Measurements from ENCODE around the gene PLXNA4. TPM values are rescaled to one million over a fixed set of nuclear protein-coding genes. Genes with fewer than 3 reads are reported as not detected.

Gene PLXNA4
- total and polyA plus RNA-seq, 9 of the 15 experiments (the other 6 are each of a cell fraction or from before 2014, with no cell fraction given) = under 0.01 to 0.09 TPM; not detected in 7

- TF ChIP-seq EHMT2 (IDR thresholded peaks at IDR 0.05) = no peak
- no peak for TF ChIP-seq NR2F6 (CRISPR knock-in tag; IDR thresholded peaks at IDR 0.05)
- no peak for TF ChIP-seq L3MBTL2 (IDR thresholded peaks at IDR 0.05)
- no peak for TF ChIP-seq BRD4 (IDR thresholded peaks at IDR 0.05)
These were observed 214.2 kb downstream of the PLXNA4 start (continued) for GRCh38 chr7:132362059-132362458.

DNA sequence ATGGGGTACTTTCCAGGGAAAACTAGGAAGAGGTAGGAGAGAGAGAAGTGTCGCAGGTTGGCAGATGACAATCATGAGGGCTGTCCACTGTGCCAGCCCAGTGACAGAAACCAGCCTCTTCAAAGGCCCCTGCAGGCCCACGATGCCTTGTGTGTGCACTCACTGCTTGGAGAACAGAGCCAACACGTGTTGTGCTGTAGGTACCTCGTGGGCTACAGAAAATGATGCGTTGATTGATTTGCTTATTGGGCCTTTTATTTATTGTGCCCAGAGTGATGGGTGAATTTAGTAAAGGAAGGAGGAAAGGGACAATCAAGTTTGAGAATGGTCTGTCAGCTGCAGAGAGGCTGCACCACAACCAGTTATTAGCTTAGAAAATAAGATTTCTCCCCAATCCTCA is 215.1 kb downstream of the PLXNA4 start:
- no peak for FAIRE-seq
- no TSS peak for BruUV-seq (replicated peaks)
- in situ Hi-C loops (cut with MboI) = no loop called here
- CTCF ChIA-PET (ENCODE audit: low intra/inter-chr PET ratio) = no interaction called here
- POLR2A ChIA-PET = no interaction called here
- H3K4me3 ChIP-seq = no peak overlapping the region
- ATAC-seq = no peak
- 0% methylated on average over 5 of the region's 5 CpGs for WGBS (ENCODE audit: insufficient coverage, low coverage, missing lambda C conversion rate)
- no peak for DNase-seq (ENCODE audit: extremely low read depth in 1 of 4, low spot score in 3 of 4)
- intact Hi-C loops (cut with micrococcal nuclease) = no loop called here
- no peaks in the 10 kb centered on the region for H3K4me1 ChIP-seq (replicated peaks in 1 of 2; ENCODE audit: control insufficient read depth in 2 of 2, insufficient read depth in 2 of 2, low read length in 2 of 2)
- H3K27ac ChIP-seq (ENCODE audit: extremely low read depth, low read depth, low read length) = no peak overlapping the region
- no peaks in the 10 kb centered on the region for H3K79me2 ChIP-seq (ENCODE audit: control insufficient read depth, insufficient read depth, low read length)
- H3K9me3 ChIP-seq (replicated peaks; ENCODE audit: control insufficient read depth, insufficient read depth, low read depth, low read length) = no peaks in the 10 kb centered on the region
- H4K20me1 ChIP-seq (replicated peaks; ENCODE audit: control insufficient read depth, insufficient read depth, low read length) = no peaks in the 10 kb centered on the region
- H2AFZ ChIP-seq (ENCODE audit: low read depth, low read length) = no peak overlapping the region
- no peak overlapping the region for H3K4me2 ChIP-seq (ENCODE audit: insufficient read depth, low read length)
- H3K27me3 ChIP-seq (ENCODE audit: control insufficient read depth in 2 of 2, insufficient read depth in 2 of 2, low read length in 2 of 2) = peaks cover 4 to 23% of the 10 kb centered on the region in 2 experiments; a peak in 4 of 5 replicates
- H3K9ac ChIP-seq (ENCODE audit: insufficient read depth in 1 of 2, low read depth in 2 of 2, low read length in 2 of 2) = no peak overlapping the region
- H3K36me3 ChIP-seq (ENCODE audit: control insufficient read depth, insufficient read depth, low read length) = no peaks in the 10 kb centered on the region
- no peaks in the 10 kb centered on the region for H3K9me1 ChIP-seq (ENCODE audit: control insufficient read depth, insufficient read depth, low read length)
- TF ChIP-seq BCL6 (CRISPR knock-in tag; IDR thresholded peaks at IDR 0.05) = no peak
- no peak for TF ChIP-seq MYNN (IDR thresholded peaks at IDR 0.05)
- TF ChIP-seq MYNN (CRISPR knock-in tag; IDR thresholded peaks at IDR 0.05) = no peak
- no peak for TF ChIP-seq USF1 (CRISPR knock-in tag; IDR thresholded peaks at IDR 0.05)
- TF ChIP-seq ZFP1 (CRISPR knock-in tag; IDR thresholded peaks at IDR 0.05) = no peak
- no peak for TF ChIP-seq PHB (CRISPR knock-in tag; IDR thresholded peaks at IDR 0.05)
- TF ChIP-seq FOXJ2 (tag; IDR thresholded peaks at IDR 0.05) = no peak
- TF ChIP-seq HDAC2 (IDR thresholded peaks at IDR 0.05) = no peak
- no peak for TF ChIP-seq CBFB (CRISPR knock-in tag; IDR thresholded peaks at IDR 0.05)
- no peak for TF ChIP-seq TGIF2 (CRISPR knock-in tag; IDR thresholded peaks at IDR 0.05)
- TF ChIP-seq, protein P1, sequence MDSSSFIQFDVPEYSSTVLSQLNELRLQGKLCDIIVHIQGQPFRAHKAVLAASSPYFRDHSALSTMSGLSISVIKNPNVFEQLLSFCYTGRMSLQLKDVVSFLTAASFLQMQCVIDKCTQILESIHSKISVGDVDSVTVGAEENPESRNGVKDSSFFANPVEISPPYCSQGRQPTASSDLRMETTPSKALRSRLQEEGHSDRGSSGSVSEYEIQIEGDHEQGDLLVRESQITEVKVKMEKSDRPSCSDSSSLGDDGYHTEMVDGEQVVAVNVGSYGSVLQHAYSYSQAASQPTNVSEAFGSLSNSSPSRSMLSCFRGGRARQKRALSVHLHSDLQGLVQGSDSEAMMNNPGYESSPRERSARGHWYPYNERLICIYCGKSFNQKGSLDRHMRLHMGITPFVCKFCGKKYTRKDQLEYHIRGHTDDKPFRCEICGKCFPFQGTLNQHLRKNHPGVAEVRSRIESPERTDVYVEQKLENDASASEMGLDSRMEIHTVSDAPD (CRISPR knock-in tag; IDR thresholded peaks at IDR 0.05) = no peak
- no peak for TF ChIP-seq GATAD2A (IDR thresholded peaks at IDR 0.05)
- TF ChIP-seq, protein P2, sequence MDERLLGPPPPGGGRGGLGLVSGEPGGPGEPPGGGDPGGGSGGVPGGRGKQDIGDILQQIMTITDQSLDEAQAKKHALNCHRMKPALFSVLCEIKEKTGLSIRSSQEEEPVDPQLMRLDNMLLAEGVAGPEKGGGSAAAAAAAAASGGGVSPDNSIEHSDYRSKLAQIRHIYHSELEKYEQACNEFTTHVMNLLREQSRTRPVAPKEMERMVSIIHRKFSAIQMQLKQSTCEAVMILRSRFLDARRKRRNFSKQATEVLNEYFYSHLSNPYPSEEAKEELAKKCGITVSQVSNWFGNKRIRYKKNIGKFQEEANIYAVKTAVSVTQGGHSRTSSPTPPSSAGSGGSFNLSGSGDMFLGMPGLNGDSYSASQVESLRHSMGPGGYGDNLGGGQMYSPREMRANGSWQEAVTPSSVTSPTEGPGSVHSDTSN (CRISPR knock-in tag; IDR thresholded peaks at IDR 0.05; ENCODE audit: low read depth) = no peak
- TF ChIP-seq, protein P2 (tag; conservative IDR thresholded peaks at IDR 0.05; ENCODE audit: low read depth) = no peak
- TF ChIP-seq RBM17 (IDR thresholded peaks at IDR 0.05; ENCODE audit: borderline replicate concordance, low read depth, low read length) = no peak
- TF ChIP-seq SRSF3 (IDR thresholded peaks at IDR 0.05; ENCODE audit: insufficient read depth, low read length) = no peak
